Suppressor macrophage treated with lipopolysaccharide for 1 hour (primary cell): ENCODE data around the gene NPRL2.
A peak's percentile ranks its signal among the peaks of the same experiment; 100 is the strongest.

Experiments used
- DNase-seq, 3 donors: peaks; one replicate each; pipeline ENCODE4 v3.0.0-alpha.2; 2020 to 2022

The NPRL2 gene

GRCh38 chr3:50347187-50347813 is 3.3 kb downstream of the NPRL2 start:
- peak; percentile 81 to 87 (median 85) for DNase-seq

GRCh38 chr3:50345586-50346234 is 4.9 kb downstream of the NPRL2 start, which contains the start of gene ZMYND10:
Gene ZMYND10 (minus strand): TSS chr3:50345732. CDS start chr3:50345579, 153 bp downstream.
- peak; percentile 83 to 92 (median 88) for DNase-seq

- no peak for DNase-seq
These were observed 5.6 kb downstream of the NPRL2 start for GRCh38 chr3:50345008-50345407.

- no peak for DNase-seq
These were observed 7.6 kb downstream of the NPRL2 start for GRCh38 chr3:50342813-50343633.

- no peak for DNase-seq
These were observed 8.5 kb downstream of the NPRL2 start for GRCh38 chr3:50341996-50342650.

GRCh38 chr3:50341537-50341936 is 9.0 kb downstream of the NPRL2 start:
- no peak for DNase-seq

GRCh38 chr3:50340448-50341329 is 9.9 kb downstream of the NPRL2 start, which contains the start of gene RASSF1:
Gene RASSF1 (minus strand): TSS chr3:50340836. CDS start chr3:50340805, 31 bp downstream.
- DNase-seq = peak; percentile 69 to 86 (median 78)

GRCh38 chr3:50340147-50340447 is 10.5 kb downstream of the NPRL2 start:
- no peak for DNase-seq

- no peak for DNase-seq
These were observed 11.0 kb downstream of the NPRL2 start for GRCh38 chr3:50339485-50340146.

- DNase-seq = peak; percentile 53 to 60 (median 53)
These were observed 11.6 kb downstream of the NPRL2 start for GRCh38 chr3:50338965-50339364.

GRCh38 chr3:50337175-50337861 is 13.3 kb downstream of the NPRL2 start:
- peak; percentile 100 for DNase-seq

GRCh38 chr3:50336452-50337174 is 14.0 kb downstream of the NPRL2 start:
- no peak for DNase-seq

GRCh38 chr3:50334339-50335075 is 16.1 kb downstream of the NPRL2 start:
- DNase-seq = no peak

- DNase-seq = no peak
These were observed 16.7 kb downstream of the NPRL2 start for GRCh38 chr3:50333744-50334328.

- DNase-seq = no peak
These were observed 19.1 kb downstream of the NPRL2 start for GRCh38 chr3:50331364-50331907.

- no peak for DNase-seq
These were observed 20.2 kb downstream of the NPRL2 start for GRCh38 chr3:50330330-50330729.

- DNase-seq = peak; percentile 98 to 99 (median 99)
These were observed 22.5 kb downstream of the NPRL2 start, which contains the start of gene TUSC2 for GRCh38 chr3:50327943-50328691. Gene TUSC2 (minus strand): TSS chr3:50328223. CDS start chr3:50328099, 124 bp downstream.

- DNase-seq = no peak
These were observed 23.4 kb downstream of the NPRL2 start for GRCh38 chr3:50327129-50327528.
